ENCODE measurements around the gene SVIP.

GRCh38 chr11:22800482-22800881 lies 29.1 kb downstream of the SVIP start:
- no peak for TF ChIP-seq CTCF (IDR thresholded peaks at IDR 0.05; ENCODE audit: borderline replicate concordance, extremely low read depth, low read length, poor library complexity, severe bottlenecking)
- TF ChIP-seq EZH2 (IDR thresholded peaks at IDR 0.05; ENCODE audit: borderline replicate concordance, low read depth, low read length, severe bottlenecking), result no peak

Data from DND-41 (cell line).